ENCODE data around the gene AP2B1.

- TF ChIP-seq CTCF (IDR thresholded peaks at IDR 0.05) = no peak
- no peak for TF ChIP-seq ZFX (IDR thresholded peaks at IDR 0.05; ENCODE audit: borderline replicate concordance)
Observed at GRCh38 chr17:35569405-35569804, 17.7 kb upstream of the AP2B1 start.
